K562 (cell line): ENCODE data around the gene UFC1. TPM values are rescaled to one million over a fixed set of nuclear protein-coding genes. Genes with fewer than 3 reads are reported as not detected.

Experiments
- CHD7 ChIP-seq: fragments of 200-600 bp; sonication (generic); IDR thresholded peaks from one replicate; pipeline ENCODE4 v1.6.1; 2012; ENCODE audit warnings: mild to moderate bottlenecking, low read depth, low read length, inconsistent platforms
- FOXP1 ChIP-seq: sonication (generic); formaldehyde crosslinking; IDR thresholded peaks from 2 replicates; pipeline ENCODE4 v1.8.0; 2022; ENCODE audit warnings: mild to moderate bottlenecking, missing genetic modification reagents
- GABPB1 ChIP-seq: sonication (generic); formaldehyde crosslinking; IDR thresholded peaks from 2 replicates; pipeline ENCODE4 v1.8.0; 2022; ENCODE audit warnings: mild to moderate bottlenecking, missing genetic modification reagents
- MEIS2 ChIP-seq: fragments of 450-650 bp; IDR thresholded peaks from 2 replicates; pipeline ENCODE4 v1.6.1; 2014; ENCODE audit warnings: mild to moderate bottlenecking; ENCODE audit not compliant: partially characterized antibody
- RBM22 ChIP-seq: fragments of 200-400 bp; formaldehyde crosslinking; IDR thresholded peaks from 2 replicates; pipeline ENCODE4 v1.6.1; 2018; ENCODE audit warnings: low read length, low read depth; ENCODE audit not compliant: poor library complexity, severe bottlenecking
- ZBTB8A ChIP-seq: fragments of 450-650 bp; IDR thresholded peaks from 2 replicates; pipeline ENCODE4 v1.6.1; 2018; ENCODE audit warnings: mild to moderate bottlenecking, moderate library complexity; ENCODE audit not compliant: partially characterized antibody
- polyA plus RNA-seq, 8 experiments: library from polyadenylated mRNA; depleted of rRNA in 4 of 8; stranded (reverse) in 5 of 8; unstranded in 3 of 8; fragments of >200 nt; fragmentation: Nextera tagmentation in 2 of 8; fragmentation: Illumina TruSeq in 1 of 8; extraction: Ambion mirVana in 2 of 8; extraction: Trizol in 1 of 8; gene quantifications; 2 replicates each; pipeline versions ENCODE4 v1.2.1 to v1.2.3, GENCODE V29; 2011 to 2014; ENCODE audit warnings: inconsistent platforms in 1 of 8, missing spikeins in 1 of 8
- total RNA-seq, 7 experiments: library from RNA; depleted of rRNA in 6 of 7; stranded (reverse); fragments of >200 nt in 6 of 7; fragmentation: Illumina TruSeq in 2 of 7; extraction: Trizol in 2 of 7; gene quantifications; 2 replicates each; pipeline versions ENCODE4 v1.2.1 to v1.2.3, GENCODE V29; 2011 to 2021; ENCODE audit warnings: low replicate concordance in 1 of 7
- TF ChIP-seq, protein P1 (sequence below): fragments of 450-650 bp; IDR thresholded peaks from 2 replicates; pipeline ENCODE4 v1.6.1; 2016; ENCODE audit warnings: low read depth

The UFC1 gene
- total and polyA plus RNA-seq, 9 of the 15 experiments (the other 6 are each of a cell fraction or from before 2014, with no cell fraction given) = 92.8 to 220 (median 161) TPM

GRCh38 chr1:161159087-161159912 is 5.5 kb downstream of the UFC1 start, which contains the start of gene USP21 (continued):
- TF ChIP-seq, protein P1, sequence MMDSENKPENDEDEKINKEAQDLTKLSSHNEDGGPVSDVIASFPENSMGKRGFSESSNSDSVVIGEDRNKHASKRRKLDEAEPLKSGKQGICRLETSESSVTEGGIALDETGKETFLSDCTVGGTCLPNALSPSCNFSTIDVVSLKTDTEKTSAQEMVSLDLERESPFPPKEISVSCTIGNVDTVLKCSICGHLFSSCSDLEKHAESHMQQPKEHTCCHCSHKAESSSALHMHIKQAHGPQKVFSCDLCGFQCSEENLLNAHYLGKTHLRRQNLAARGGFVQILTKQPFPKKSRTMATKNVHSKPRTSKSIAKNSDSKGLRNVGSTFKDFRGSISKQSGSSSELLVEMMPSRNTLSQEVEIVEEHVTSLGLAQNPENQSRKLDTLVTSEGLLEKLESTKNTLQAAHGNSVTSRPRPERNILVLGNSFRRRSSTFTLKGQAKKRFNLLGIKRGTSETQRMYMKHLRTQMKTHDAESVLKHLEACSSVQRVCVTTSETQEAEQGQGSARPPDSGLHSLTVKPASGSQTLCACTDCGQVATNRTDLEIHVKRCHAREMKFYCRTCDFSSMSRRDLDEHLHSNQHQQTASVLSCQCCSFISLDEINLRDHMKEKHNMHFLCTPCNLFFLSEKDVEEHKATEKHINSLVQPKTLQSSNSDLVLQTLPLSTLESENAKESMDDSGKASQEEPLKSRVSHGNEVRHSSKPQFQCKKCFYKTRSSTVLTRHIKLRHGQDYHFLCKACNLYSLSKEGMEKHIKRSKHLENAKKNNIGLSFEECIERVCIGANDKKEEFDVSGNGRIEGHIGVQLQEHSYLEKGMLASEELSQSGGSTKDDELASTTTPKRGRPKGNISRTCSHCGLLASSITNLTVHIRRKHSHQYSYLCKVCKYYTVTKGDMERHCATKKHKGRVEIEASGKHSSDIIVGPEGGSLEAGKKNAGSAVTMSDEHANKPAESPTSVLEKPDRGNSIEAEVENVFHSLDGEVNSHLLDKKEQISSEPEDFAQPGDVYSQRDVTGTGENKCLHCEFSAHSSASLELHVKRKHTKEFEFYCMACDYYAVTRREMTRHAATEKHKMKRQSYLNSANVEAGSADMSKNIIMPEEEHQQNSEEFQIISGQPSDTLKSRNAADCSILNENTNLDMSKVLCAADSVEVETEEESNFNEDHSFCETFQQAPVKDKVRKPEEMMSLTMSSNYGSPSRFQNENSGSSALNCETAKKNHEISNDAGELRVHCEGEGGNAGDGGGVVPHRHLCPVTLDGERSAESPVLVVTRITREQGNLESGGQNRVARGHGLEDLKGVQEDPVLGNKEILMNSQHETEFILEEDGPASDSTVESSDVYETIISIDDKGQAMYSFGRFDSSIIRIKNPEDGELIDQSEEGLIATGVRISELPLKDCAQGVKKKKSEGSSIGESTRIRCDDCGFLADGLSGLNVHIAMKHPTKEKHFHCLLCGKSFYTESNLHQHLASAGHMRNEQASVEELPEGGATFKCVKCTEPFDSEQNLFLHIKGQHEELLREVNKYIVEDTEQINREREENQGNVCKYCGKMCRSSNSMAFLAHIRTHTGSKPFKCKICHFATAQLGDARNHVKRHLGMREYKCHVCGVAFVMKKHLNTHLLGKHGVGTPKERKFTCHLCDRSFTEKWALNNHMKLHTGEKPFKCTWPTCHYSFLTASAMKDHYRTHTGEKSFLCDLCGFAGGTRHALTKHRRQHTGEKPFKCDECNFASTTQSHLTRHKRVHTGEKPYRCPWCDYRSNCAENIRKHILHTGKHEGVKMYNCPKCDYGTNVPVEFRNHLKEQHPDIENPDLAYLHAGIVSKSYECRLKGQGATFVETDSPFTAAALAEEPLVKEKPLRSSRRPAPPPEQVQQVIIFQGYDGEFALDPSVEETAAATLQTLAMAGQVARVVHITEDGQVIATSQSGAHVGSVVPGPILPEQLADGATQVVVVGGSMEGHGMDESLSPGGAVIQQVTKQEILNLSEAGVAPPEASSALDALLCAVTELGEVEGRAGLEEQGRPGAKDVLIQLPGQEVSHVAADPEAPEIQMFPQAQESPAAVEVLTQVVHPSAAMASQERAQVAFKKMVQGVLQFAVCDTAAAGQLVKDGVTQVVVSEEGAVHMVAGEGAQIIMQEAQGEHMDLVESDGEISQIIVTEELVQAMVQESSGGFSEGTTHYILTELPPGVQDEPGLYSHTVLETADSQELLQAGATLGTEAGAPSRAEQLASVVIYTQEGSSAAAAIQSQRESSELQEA = peak; percentile 45; the same call in 1 of the 2 replicates
- TF ChIP-seq RBM22 (no peak), MEIS2 (peak; percentile 93), CHD7 (no peak), FOXP1 (CRISPR knock-in tag) (peak; percentile 27; the same call in 1 of the 2 replicates), ZBTB8A (no peak), GABPB1 (CRISPR knock-in tag) (peak; percentile 70)
